Mononuclear cell (primary cell): Measurements from ENCODE around the gene TMPRSS6. TPM values are rescaled to one million over a fixed set of nuclear protein-coding genes. Genes with fewer than 3 reads are reported as not detected.

Source experiments
- H3K27me3 ChIP-seq: 2 replicates; pipeline ENCODE4 v1.6.0; 2011; ENCODE audit warnings: low read length, control low read depth; ENCODE audit not compliant: insufficient read depth
- H3K4me1 ChIP-seq: 2 replicates; pipeline ENCODE4 v1.5.1; 2011; ENCODE audit warnings: mild to moderate bottlenecking, low read length, control low read depth; ENCODE audit not compliant: insufficient read depth
- H3K4me3 ChIP-seq: 2 replicates; pipeline ENCODE4 v1.5.1; 2011; ENCODE audit warnings: mild to moderate bottlenecking, low read length, moderate library complexity
- H3K9me3 ChIP-seq: 2 replicates; pipeline ENCODE4 v1.5.1; 2011; ENCODE audit warnings: low read depth, mild to moderate bottlenecking, control low read depth, low read length
- total RNA-seq: library from RNA; depleted of rRNA; stranded (reverse); fragments of >200 nt; gene quantifications from one replicate; pipeline ENCODE4 v1.2.3, GENCODE V29; 2012

The TMPRSS6 gene
- total RNA-seq, 1 donor, result under 0.01 TPM

GRCh38 chr22:37052386-37053309 lies 56.9 kb downstream of the TMPRSS6 start:
- no peaks in the 10 kb centered on the region for H3K27me3 ChIP-seq
- H3K9me3 ChIP-seq, result no peaks in the 10 kb centered on the region
- H3K4me1 ChIP-seq, result peaks cover 26% of the 10 kb centered on the region
- no peak overlapping the region for H3K4me3 ChIP-seq

DNA sequence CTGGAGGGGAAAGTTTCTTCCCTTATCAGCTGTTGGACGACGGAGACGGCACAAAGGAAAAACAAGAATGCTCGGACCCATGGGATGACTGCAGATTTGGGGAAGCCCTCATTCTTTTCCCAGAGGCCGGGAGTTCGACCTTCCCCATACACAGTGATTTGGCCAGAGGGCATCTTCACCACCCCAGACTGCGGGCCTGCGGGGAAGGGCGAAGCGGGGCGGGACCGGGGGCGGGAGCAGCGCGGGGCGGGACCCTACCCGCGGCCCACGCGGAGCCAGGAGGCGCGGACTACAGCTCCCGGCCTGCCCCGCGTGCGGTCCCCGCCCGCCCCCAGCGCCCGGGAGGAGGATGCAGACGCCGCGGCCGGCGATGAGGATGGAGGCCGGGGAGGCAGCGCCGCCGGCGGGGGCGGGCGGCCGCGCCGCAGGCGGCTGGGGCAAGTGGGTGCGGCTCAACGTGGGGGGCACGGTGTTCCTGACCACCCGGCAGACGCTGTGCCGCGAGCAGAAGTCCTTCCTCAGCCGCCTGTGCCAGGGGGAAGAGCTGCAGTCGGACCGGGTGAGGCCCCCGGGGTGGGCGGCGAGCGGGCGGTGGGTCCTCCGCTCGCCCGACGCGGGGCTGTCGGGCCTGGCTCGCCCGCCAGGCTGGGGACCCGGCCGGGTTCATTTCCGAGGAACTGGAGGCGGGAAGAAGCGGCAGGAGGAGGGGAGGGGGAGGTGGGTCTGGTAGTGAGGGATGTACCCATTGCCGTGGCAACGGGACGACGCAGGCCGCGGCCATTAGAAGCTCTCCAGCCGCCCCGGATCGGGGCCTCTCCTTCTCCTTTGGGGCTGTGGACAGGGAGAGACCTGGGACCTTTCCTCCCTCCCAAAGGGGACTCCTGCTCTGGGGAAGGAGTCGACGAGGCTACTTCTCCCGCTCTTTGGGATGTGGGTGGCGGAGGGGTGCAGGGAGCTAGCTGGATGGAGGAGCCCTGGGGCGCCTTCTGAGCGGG lies 57.8 kb downstream of the TMPRSS6 start, which contains the start of gene KCTD17:
KCTD17 (plus strand) TSS at position 352 of the 995 bp plus-strand sequence; CDS start at position 371, 19 bp downstream.
- Histone ChIP-seq H3K27me3 (no peaks in the 10 kb centered on the region), H3K4me1 (peaks cover 26% of the 10 kb centered on the region), H3K4me3 (peak within 1 kb of the TSS; percentile 52), H3K9me3 (no peaks in the 10 kb centered on the region)

DNA sequence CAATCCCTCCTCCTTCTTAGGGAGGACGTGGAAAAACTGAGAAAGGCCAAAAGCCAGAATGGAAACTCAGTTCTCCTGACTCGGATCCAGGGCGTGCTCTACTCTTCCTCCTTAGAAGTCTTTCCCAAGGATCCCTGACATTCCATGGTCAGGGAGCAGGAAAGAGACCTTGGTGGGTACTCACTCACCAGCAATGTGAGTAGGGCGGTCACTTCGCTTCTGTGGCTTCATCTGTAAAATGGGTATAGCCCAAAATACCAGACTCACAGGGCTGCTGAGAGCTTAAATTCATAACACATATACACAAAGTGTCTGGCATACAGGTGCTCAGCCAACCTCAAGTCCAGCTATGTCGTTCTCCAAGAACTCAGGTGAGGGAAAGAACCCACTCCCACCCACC lies 58.6 kb downstream of the TMPRSS6 start:
- peaks cover 28% of the 10 kb centered on the region for H3K4me1 ChIP-seq
- H3K4me3 ChIP-seq, result no peak overlapping the region
- no peaks in the 10 kb centered on the region for H3K27me3 ChIP-seq
- H3K9me3 ChIP-seq, result no peaks in the 10 kb centered on the region

- Histone ChIP-seq H3K27me3 (no peaks in the 10 kb centered on the region), H3K4me3 (no peak overlapping the region), H3K9me3 (no peaks in the 10 kb centered on the region), H3K4me1 (peaks cover 41% of the 10 kb centered on the region)
Measured at GRCh38 chr22:37049224-37049623, 60.3 kb downstream of the TMPRSS6 start.

DNA sequence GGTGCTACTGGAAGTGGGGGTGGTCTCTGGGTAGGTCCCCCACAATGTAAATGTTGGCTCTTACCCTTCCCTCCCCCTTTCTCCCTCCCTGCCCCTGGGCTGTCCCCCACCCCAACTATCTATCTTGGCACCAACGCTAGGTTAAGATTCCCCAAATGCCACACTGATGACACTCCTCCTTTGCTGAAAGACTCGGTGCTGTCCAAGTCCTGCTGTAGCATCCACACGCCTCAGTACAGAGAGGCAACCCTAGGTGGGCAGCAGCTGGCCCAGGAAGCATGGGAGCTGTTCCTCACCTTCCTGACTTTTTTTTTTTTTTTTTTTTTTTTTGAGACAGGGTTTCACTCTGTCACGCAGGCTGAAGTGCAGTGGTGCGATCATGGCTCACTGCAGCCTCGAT lies 61.4 kb downstream of the TMPRSS6 start:
- no peak overlapping the region for H3K4me3 ChIP-seq
- H3K9me3 ChIP-seq, result no peaks in the 10 kb centered on the region
- peaks cover 41% of the 10 kb centered on the region for H3K4me1 ChIP-seq

GRCh38 chr22:37047006-37047405 lies 62.5 kb downstream of the TMPRSS6 start:
- Histone ChIP-seq H3K4me1 (peaks cover 31% of the 10 kb centered on the region), H3K4me3 (no peak overlapping the region), H3K27me3 (no peaks in the 10 kb centered on the region), H3K9me3 (no peaks in the 10 kb centered on the region)

More for the DNA sequence above, 61.4 kb downstream of the TMPRSS6 start:
- H3K27me3 ChIP-seq, result no peaks in the 10 kb centered on the region

DNA sequence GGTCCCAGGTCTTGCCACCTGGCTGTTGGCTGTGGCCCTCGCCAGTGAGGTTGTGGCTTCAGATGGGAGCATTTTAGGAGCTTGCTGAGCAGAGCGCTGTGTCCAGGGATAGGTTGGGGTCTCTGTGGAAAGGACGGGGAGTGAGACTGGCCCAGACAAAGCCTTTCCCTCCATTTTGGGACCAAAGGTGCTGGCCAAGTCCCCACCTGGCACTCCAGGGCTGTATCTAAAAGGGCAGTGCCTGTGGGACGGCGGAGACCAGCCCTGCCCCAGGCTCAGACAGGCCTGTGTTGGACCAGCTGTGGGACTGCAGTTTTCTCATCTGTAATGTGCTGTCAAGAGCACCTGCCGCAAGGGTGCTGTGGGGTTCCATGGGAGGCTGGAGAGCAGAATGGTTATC lies 62.9 kb downstream of the TMPRSS6 start:
- H3K4me3 ChIP-seq, result no peak overlapping the region
- H3K27me3 ChIP-seq, result no peaks in the 10 kb centered on the region
- H3K9me3 ChIP-seq, result no peaks in the 10 kb centered on the region
- H3K4me1 ChIP-seq, result peaks cover 28% of the 10 kb centered on the region

DNA sequence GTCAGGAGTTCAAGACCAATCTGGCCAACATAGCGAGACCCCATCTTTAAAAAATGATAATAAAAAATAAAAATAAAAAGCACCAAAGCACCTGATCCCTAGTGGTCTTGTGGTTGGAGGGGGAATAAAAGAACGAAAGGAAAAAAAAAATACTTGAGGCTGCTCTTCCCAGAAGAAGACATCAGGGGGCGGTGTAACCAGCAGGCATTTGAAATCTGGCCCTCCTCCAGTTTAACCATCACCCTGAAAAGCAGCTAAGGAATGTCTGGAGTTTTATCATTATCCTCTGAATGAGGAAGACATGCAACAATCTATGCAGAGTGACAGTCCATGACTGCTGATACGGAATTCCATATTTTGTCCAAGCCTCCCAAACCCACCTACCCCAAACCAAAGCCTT lies 63.6 kb downstream of the TMPRSS6 start:
- Histone ChIP-seq H3K27me3 (no peaks in the 10 kb centered on the region), H3K4me1 (peaks cover 24% of the 10 kb centered on the region), H3K9me3 (no peaks in the 10 kb centered on the region)

GRCh38 chr22:37044634-37045625 lies 64.6 kb downstream of the TMPRSS6 start:
- peaks cover 15% of the 10 kb centered on the region for H3K4me1 ChIP-seq
- H3K27me3 ChIP-seq, result no peaks in the 10 kb centered on the region
- H3K9me3 ChIP-seq, result no peaks in the 10 kb centered on the region
- H3K4me3 ChIP-seq, result no peak overlapping the region

More for the DNA sequence above, 63.6 kb downstream of the TMPRSS6 start:
- H3K4me3 ChIP-seq, result no peak overlapping the region

DNA sequence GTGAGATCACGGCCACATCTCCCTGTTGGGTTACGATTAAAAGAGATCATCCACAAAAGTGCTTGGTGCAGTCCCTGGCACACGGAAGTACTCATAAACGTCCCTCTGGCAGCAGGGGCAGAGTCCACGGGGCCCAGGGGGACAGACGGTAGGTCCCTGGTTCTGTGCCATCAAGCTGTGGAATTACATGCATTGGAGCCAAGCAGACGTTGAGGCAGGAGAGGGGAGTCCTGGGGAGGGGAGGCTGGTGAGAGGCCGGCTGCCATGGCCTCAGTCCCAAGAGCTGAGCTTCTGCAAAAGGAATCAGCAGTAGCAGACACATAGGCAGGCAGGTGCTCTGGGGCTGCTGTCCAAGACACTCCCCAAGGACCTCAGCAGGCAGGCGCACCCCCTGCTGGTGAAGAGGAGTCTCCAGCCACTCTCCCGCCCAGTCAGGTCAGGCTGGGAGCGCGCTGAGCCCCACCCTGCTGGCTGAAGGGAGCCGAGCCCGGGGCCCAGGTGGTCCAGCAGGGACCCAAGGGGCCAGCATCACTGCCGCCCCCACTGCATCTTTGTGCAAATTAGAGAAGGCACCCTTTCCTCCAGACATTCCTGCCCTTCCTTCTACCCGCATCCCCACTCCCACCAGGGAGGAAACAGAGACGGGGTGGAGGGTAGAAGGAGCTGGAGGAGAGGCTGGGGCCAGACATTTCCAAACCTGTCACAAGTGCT lies 65.5 kb downstream of the TMPRSS6 start:
- Histone ChIP-seq H3K9me3 (no peaks in the 10 kb centered on the region), H3K4me3 (no peak overlapping the region), H3K27me3 (no peaks in the 10 kb centered on the region), H3K4me1 (peaks cover 15% of the 10 kb centered on the region)

DNA sequence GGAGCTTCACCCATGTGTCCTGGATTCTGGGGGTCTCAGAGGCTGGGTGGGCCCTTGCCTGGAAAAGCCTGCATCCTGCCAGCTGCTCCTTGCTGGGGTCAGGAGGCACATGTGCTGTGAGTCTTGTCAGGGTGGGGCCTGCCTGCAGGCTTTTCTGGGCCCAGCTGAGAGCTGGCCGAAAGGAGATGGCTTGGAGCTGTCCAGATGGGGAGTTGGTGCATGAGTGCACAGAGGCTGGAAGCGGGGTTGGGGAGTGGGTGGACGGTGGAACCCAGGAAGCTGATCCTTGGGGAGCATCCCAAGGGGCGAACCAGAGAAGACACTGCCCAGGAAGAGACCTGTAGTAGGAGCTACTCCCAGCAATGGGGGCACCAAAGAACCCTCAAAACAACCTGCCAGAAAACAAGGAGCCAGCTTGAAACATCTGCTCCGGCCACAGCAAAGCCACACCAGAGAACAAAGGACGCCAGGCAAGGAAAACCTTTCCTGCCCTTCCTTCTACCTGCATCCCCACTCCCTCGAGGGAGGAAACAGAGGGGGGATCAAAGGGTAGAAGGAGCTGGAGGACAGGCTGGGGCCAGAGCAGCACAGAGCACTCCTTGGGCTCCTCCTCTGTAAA lies 66.2 kb downstream of the TMPRSS6 start:
- Histone ChIP-seq H3K27me3 (no peaks in the 10 kb centered on the region), H3K4me3 (no peak overlapping the region), H3K9me3 (no peaks in the 10 kb centered on the region), H3K4me1 (peaks cover 15% of the 10 kb centered on the region)

- H3K4me3 ChIP-seq, result no peak overlapping the region
- no peaks in the 10 kb centered on the region for H3K27me3 ChIP-seq
- H3K9me3 ChIP-seq, result no peaks in the 10 kb centered on the region
- H3K4me1 ChIP-seq, result no peaks in the 10 kb centered on the region
Measured at GRCh38 chr22:37039466-37039865, 70.0 kb downstream of the TMPRSS6 start.

GRCh38 chr22:37037669-37038068 lies 71.8 kb downstream of the TMPRSS6 start:
- no peaks in the 10 kb centered on the region for H3K9me3 ChIP-seq
- no peaks in the 10 kb centered on the region for H3K27me3 ChIP-seq
- H3K4me3 ChIP-seq, result no peak overlapping the region
- H3K4me1 ChIP-seq, result peaks cover 9% of the 10 kb centered on the region
